HEK293T (cell line): ENCODE data around the gene NUF2.

ENCODE experiments used
- ARNT ChIP-seq: fragments of 450-650 bp; IDR thresholded peaks from 2 replicates; pipeline ENCODE4 v1.6.1; 2017; ENCODE audit warnings: mild to moderate bottlenecking
- FOXK2 ChIP-seq: fragments of 450-650 bp; IDR thresholded peaks from 2 replicates; pipeline ENCODE4 v1.6.1; 2016; ENCODE audit warnings: mild to moderate bottlenecking

DNA sequence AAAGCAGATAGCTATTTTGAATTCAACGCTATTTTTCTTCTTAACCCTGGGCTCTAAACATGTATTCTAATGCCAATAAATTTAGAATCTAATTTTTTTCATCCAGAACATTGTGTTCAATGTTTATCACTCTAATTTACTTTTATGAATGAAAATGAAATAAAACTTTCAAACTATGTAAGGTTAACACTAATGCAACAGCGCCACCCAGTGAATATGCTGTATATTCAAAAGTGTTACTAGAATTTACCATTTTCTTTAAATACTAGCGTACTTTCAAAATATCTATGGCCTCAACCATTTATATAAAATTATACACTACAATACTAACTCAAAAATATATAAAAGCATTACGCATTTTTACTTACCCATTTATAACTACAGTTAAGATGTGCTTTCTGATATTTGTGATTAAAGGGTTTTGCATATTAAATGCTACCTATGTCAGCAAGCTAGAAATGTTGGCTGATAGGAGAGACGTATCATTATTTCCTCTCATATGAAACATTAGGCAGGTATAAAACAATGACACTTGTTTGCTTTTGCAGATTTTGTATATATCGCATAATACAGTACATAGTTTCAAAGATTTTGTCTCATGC is 5.9 kb upstream of the NUF2 start:
- TF ChIP-seq ARNT (no peak), FOXK2 (no peak)
